Measurements from ENCODE around the gene SYT4. TPM values are rescaled to one million over a fixed set of nuclear protein-coding genes. Genes with fewer than 3 reads are reported as not detected.
A peak's percentile ranks its signal among the peaks of the same experiment; 100 is the strongest.
"Not testable (repeated sequence)": the region's sequence is repeated elsewhere in the genome, so short reads cannot be mapped to it uniquely, and the experiment has no call there.

SYT4 gene, protein sequence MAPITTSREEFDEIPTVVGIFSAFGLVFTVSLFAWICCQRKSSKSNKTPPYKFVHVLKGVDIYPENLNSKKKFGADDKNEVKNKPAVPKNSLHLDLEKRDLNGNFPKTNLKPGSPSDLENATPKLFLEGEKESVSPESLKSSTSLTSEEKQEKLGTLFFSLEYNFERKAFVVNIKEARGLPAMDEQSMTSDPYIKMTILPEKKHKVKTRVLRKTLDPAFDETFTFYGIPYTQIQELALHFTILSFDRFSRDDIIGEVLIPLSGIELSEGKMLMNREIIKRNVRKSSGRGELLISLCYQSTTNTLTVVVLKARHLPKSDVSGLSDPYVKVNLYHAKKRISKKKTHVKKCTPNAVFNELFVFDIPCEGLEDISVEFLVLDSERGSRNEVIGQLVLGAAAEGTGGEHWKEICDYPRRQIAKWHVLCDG
- total RNA-seq (0.13 TPM), polyA plus RNA-seq (ENCODE audit: insufficient read depth in 1 of 8, insufficient read length in 8 of 8, low replicate concordance in 1 of 8) (under 1 TPM in 4 of 8 donors, not detected in 4; 0.09 to 0.93 (median 0.17) TPM)
- long read RNA-seq, donor 1: 0 reads
- long read RNA-seq, donor 2: 0 reads
- long read RNA-seq, donor 3: 0 reads
- long read RNA-seq, donor 4: 0 reads
- long read RNA-seq, donor 5: 0 reads
- long read RNA-seq, donor 6: 0 reads
- long read RNA-seq, donor 7: 0 reads
- long read RNA-seq, donor 8: 0 reads
- long read RNA-seq, donor 9: 0 reads
- long read RNA-seq, donor 10: 0 reads
- long read RNA-seq, donor 11: 0 reads

DNA sequence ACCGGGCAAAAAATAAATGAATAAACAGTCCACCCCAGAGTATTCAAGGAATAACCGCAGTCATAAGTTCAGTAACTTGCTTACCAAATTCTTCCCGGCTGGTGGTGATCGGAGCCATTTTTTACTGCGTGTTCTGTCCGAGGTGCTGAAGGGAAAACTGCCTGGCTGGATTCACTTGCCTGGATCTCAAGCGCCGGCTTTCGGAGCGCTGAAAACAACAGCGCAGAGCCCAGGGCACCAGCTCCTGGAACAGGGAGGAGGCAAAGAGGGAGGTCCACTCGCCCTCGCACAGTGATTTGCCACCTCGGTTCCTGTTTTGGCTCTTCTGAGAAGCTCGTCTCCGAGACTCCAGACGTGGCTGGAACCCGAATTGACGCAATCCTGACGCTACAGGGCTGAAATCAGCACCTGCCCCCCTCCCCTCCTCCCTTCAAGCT, at the start of gene SYT4:
TSS of gene SYT4 (minus strand) at position 327 of the 437 bp plus-strand sequence. CDS start at position 118, 209 bp downstream.
- Histone ChIP-seq H3K27me3 (ENCODE audit: control insufficient read depth, insufficient read depth, low read length) (no peaks in the 10 kb centered on the region), H3K4me3 (ENCODE audit: low read length) (no peak within 1 kb of the TSS), H3K27ac (ENCODE audit: low read length) (no peak within 1 kb of the TSS), H3K4me1 (ENCODE audit: control insufficient read depth, insufficient read depth, low read length) (no peaks in the 10 kb centered on the region), H3K9me3 (replicated peaks; ENCODE audit: control insufficient read depth, low read depth, low read length) (no peaks in the 10 kb centered on the region), H3K36me3 (ENCODE audit: control insufficient read depth, insufficient read depth, low read length) (no peaks in the 10 kb centered on the region)
- 0% methylated on average over 20 of the region's 20 CpGs for WGBS (ENCODE audit: insufficient coverage)
- DNase-seq: peak; percentile 79

DNA sequence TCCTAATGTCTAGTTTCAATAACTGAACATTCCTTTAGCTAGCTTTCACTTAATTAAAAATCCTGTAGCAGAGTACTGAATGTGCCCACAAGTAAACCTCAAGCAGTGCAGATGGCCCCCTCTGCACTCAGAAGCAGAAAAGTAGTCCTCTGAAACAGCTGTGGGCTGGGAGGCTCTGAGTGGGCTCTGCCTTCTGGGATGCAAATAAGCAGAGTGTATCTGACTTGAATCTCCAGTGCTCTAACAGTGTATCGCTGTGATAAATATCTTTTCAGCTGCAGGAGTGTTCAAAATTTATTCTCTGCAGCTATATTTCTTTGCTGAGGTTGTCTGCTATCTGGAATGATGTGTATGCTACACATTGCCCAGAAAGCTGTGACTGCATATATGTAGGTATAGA, 44.8 kb upstream of the SYT4 start:
- H3K4me1 ChIP-seq (ENCODE audit: control insufficient read depth, insufficient read depth, low read length): no peaks in the 10 kb centered on the region
- WGBS (ENCODE audit: insufficient coverage): 86% methylated on average over 1 of the region's 1 CpG
- H3K27ac ChIP-seq (ENCODE audit: low read length): no peak overlapping the region
- H3K36me3 ChIP-seq (ENCODE audit: control insufficient read depth, insufficient read depth, low read length): no peaks in the 10 kb centered on the region
- no peak overlapping the region for H3K4me3 ChIP-seq (ENCODE audit: low read length)
- H3K27me3 ChIP-seq (ENCODE audit: control insufficient read depth, insufficient read depth, low read length): no peaks in the 10 kb centered on the region
- DNase-seq: no peak
- H3K9me3 ChIP-seq (replicated peaks; ENCODE audit: control insufficient read depth, low read depth, low read length): no peaks in the 10 kb centered on the region

DNA sequence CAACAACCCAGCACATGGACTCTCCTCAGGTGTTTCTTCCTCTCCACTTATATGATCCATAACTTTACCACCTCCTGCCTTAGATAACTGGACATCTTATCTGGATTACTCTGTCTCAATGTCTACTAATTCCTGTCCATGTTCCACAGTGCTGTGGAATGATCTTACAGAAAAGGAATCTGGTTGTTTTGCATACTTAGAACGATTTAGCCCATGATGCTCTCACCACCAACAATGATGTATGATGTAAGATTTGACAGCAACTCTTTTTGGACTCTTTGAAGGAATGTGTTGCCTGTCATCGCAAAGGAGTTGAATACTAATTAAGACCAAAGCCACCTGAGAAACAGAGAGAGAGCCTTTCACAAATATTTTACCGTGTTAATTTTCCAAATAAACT, 37.7 kb upstream of the SYT4 start:
- no CpG with 5 or more reads among the region's 3 CpGs for WGBS (ENCODE audit: insufficient coverage)
- Histone ChIP-seq H3K4me1 (ENCODE audit: control insufficient read depth, insufficient read depth, low read length) (no peaks in the 10 kb centered on the region), H3K9me3 (replicated peaks; ENCODE audit: control insufficient read depth, low read depth, low read length) (no peaks in the 10 kb centered on the region), H3K4me3 (ENCODE audit: low read length) (no peak overlapping the region), H3K27ac (ENCODE audit: low read length) (no peak overlapping the region), H3K36me3 (ENCODE audit: control insufficient read depth, insufficient read depth, low read length) (no peaks in the 10 kb centered on the region), H3K27me3 (ENCODE audit: control insufficient read depth, insufficient read depth, low read length) (no peaks in the 10 kb centered on the region)
- no peak for DNase-seq

DNA sequence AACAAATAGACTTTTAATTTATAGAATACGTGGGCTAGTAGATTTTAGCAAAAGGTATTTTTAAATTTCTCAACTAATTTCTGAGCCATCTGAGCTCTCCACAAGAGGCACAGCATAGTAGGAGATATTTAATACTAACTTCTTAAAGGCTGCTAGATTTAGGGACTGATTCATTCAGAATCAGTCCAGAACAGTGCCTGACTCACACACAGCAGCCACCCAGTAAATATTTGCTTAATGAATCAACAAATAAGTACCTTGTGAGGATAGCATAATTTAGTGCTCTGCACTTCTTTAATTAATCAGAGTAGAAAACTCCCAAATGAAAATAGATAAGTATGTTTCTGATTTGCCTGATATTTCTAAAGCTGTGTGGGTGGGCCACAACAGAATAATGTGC, 35.6 kb upstream of the SYT4 start:
- no CpG with 5 or more reads among the region's 1 CpG for WGBS (ENCODE audit: insufficient coverage)
- no peak for DNase-seq
- H3K4me1 ChIP-seq (ENCODE audit: control insufficient read depth, insufficient read depth, low read length): no peaks in the 10 kb centered on the region
- H3K9me3 ChIP-seq (replicated peaks; ENCODE audit: control insufficient read depth, low read depth, low read length): no peaks in the 10 kb centered on the region
- no peaks in the 10 kb centered on the region for H3K27me3 ChIP-seq (ENCODE audit: control insufficient read depth, insufficient read depth, low read length)
- no peak overlapping the region for H3K4me3 ChIP-seq (ENCODE audit: low read length)
- no peak overlapping the region for H3K27ac ChIP-seq (ENCODE audit: low read length)
- no peaks in the 10 kb centered on the region for H3K36me3 ChIP-seq (ENCODE audit: control insufficient read depth, insufficient read depth, low read length)

DNA sequence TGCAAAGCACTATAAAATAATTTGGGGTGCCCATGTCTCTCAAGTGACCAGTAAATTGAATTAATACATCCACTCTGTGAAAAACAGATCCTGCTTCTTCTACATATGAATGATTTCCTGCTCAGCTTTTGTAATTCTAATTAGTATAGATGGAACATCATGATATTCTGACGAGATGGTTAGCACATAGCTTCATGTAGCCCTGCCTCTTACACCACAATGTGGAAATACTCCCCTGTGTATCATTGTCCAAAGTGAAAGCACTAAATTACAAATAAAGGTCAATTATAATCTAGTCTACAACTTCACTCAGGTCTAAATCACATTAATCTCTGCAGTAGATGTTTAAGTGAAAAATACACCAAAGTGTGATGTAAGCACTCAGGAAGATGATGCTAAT, 32.9 kb upstream of the SYT4 start:
- WGBS (ENCODE audit: insufficient coverage): no CpG with 5 or more reads among the region's 1 CpG

DNA sequence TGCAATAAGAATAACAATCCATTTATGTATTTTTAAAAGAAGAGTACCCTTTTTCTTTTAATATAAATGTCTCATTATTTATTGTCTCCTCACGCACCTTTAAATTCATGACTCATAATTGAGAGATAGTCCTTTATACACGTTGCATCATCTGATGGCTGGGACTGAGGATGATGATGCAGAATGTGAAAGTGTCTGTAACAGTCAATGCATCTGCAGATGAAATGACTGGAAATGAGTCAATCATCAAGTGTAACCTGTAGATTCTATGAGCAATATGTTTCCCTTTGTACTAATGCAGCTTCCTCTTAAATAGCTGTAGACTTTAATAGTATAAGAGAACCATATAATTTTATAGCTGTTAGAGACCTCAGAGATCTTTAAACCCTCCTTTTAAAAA, 26.1 kb upstream of the SYT4 start:
- H3K4me3 ChIP-seq (ENCODE audit: low read length): no peak overlapping the region
- DNase-seq: no peak
- no peak overlapping the region for H3K27ac ChIP-seq (ENCODE audit: low read length)
- no peaks in the 10 kb centered on the region for H3K9me3 ChIP-seq (replicated peaks; ENCODE audit: control insufficient read depth, low read depth, low read length)
- no CpG with 5 or more reads among the region's 2 CpGs for WGBS (ENCODE audit: insufficient coverage)
- no peaks in the 10 kb centered on the region for H3K27me3 ChIP-seq (ENCODE audit: control insufficient read depth, insufficient read depth, low read length)
- no peaks in the 10 kb centered on the region for H3K4me1 ChIP-seq (ENCODE audit: control insufficient read depth, insufficient read depth, low read length)
- H3K36me3 ChIP-seq (ENCODE audit: control insufficient read depth, insufficient read depth, low read length): no peaks in the 10 kb centered on the region

More for the DNA sequence above, 32.9 kb upstream of the SYT4 start:
- no peak overlapping the region for H3K4me3 ChIP-seq (ENCODE audit: low read length)
- no peaks in the 10 kb centered on the region for H3K4me1 ChIP-seq (ENCODE audit: control insufficient read depth, insufficient read depth, low read length)
- no peaks in the 10 kb centered on the region for H3K36me3 ChIP-seq (ENCODE audit: control insufficient read depth, insufficient read depth, low read length)
- no peak for DNase-seq
- no peaks in the 10 kb centered on the region for H3K9me3 ChIP-seq (replicated peaks; ENCODE audit: control insufficient read depth, low read depth, low read length)
- H3K27me3 ChIP-seq (ENCODE audit: control insufficient read depth, insufficient read depth, low read length): no peaks in the 10 kb centered on the region
- H3K27ac ChIP-seq (ENCODE audit: low read length): no peak overlapping the region

DNA sequence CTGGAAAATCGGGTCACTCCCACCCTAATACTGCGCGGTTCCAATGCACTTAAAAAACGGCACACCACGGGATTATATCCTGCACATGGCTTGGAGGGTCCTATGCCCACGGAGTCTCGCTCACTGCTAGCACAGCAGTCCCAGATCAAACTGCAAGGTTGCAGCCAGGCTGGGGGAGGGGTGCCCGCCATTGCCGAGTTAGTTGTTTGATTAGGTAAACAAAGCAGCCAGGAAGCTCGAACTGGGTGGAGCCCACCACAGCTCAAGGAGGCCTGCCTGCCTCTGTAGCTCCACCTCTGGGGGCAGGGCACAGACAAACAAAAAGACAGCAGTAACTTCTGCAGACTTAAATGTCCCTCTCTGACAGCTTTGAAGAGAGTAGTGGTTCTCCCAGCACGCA, 8.9 kb upstream of the SYT4 start:
- H3K36me3 ChIP-seq (ENCODE audit: control insufficient read depth, insufficient read depth, low read length); DNase-seq; H3K4me3 ChIP-seq (ENCODE audit: low read length); H3K27me3 ChIP-seq (ENCODE audit: control insufficient read depth, insufficient read depth, low read length); H3K4me1 ChIP-seq (ENCODE audit: control insufficient read depth, insufficient read depth, low read length); H3K9me3 ChIP-seq (replicated peaks; ENCODE audit: control insufficient read depth, low read depth, low read length); H3K27ac ChIP-seq (ENCODE audit: low read length): not testable (repeated sequence)
- WGBS (ENCODE audit: insufficient coverage): 84% methylated on average over 10 of the region's 11 CpGs

DNA sequence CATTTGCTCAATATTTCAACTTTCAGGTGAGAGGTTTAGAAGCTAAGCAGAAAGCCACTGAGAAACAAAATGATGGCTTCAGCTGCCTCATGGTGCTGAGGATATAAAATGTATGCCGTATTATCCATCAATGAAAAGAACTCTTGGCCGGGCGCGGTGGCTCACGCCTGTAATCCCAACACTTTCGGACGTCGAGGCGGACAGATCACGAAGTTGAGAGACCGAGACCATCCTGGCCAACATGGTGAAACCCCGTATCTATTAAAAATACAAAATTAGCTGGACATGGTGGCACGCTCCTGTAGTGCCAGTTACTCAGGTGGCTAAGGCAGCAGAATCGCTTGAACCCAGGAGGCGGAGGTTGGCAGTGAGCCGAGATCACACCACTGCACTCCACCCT, 6.0 kb upstream of the SYT4 start:
- 96% methylated on average over 13 of the region's 16 CpGs for WGBS (ENCODE audit: insufficient coverage)
- no peaks in the 10 kb centered on the region for H3K9me3 ChIP-seq (replicated peaks; ENCODE audit: control insufficient read depth, low read depth, low read length)
- no peak overlapping the region for H3K4me3 ChIP-seq (ENCODE audit: low read length)
- no peaks in the 10 kb centered on the region for H3K27me3 ChIP-seq (ENCODE audit: control insufficient read depth, insufficient read depth, low read length)
- DNase-seq: no peak
- no peak overlapping the region for H3K27ac ChIP-seq (ENCODE audit: low read length)
- H3K36me3 ChIP-seq (ENCODE audit: control insufficient read depth, insufficient read depth, low read length): no peaks in the 10 kb centered on the region
- no peaks in the 10 kb centered on the region for H3K4me1 ChIP-seq (ENCODE audit: control insufficient read depth, insufficient read depth, low read length)

DNA sequence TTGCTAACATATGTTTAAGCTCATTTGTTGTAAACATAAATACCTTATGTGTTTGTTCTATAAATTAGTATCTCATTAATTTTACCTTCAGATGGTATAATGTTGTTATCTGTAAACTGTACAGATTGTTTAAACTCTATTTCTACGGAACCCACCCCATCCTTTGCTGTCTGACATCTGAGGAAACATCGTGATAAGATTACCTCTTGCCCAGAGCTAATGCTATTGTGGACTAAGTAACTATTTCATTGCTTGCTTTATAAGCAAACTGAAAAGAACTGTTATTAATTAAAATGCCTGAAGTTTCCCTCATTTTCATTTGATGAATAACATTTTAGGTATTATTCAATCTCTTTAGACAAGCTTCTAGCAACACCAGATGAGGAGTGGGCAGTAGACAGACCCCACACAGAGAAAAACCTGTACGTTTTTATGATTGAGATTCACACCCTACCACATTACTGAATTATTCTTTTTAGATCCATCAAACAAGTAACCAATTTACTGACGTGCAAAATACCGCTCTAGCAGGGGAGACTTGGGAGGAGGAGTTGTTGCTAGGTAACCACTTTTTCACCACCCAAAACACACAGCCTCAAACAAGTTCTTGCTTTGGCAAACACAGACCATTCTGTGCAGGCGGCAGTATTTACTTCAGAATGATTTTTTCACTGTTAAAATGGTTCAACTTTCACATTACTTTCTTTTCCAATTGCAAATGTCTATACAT, 1.9 kb upstream of the SYT4 start:
- peak; percentile 32 for DNase-seq
- Histone ChIP-seq H3K4me3 (ENCODE audit: low read length) (no peak overlapping the region), H3K36me3 (ENCODE audit: control insufficient read depth, insufficient read depth, low read length) (no peaks in the 10 kb centered on the region), H3K27ac (ENCODE audit: low read length) (no peak overlapping the region), H3K4me1 (ENCODE audit: control insufficient read depth, insufficient read depth, low read length) (no peaks in the 10 kb centered on the region), H3K27me3 (ENCODE audit: control insufficient read depth, insufficient read depth, low read length) (no peaks in the 10 kb centered on the region), H3K9me3 (replicated peaks; ENCODE audit: control insufficient read depth, low read depth, low read length) (no peaks in the 10 kb centered on the region)
- WGBS (ENCODE audit: insufficient coverage): no CpG with 5 or more reads among the region's 6 CpGs

DNA sequence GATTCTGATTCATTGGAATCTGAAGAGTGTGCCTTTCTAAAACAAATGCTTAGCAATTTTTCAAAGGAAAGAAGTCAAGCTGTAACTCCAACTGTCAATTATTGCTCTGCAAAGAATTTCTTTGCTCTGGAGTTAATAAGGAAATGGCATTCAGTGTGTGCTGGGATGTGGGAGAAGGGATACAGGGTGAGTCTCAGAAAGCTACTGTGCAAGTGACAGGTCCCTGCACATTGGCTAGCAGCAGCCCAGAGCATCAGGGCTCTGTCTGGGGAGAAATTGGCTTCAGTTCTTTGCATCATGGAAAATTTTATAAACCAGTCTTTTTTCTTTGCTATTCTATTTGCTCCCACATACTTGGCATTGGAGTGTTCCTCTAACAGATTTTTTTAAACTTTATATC, 1.1 kb upstream of the SYT4 start:
- no peaks in the 10 kb centered on the region for H3K4me1 ChIP-seq (ENCODE audit: control insufficient read depth, insufficient read depth, low read length)
- no peak for DNase-seq
- H3K9me3 ChIP-seq (replicated peaks; ENCODE audit: control insufficient read depth, low read depth, low read length): no peaks in the 10 kb centered on the region
- H3K27ac ChIP-seq (ENCODE audit: low read length): no peak overlapping the region
- no peaks in the 10 kb centered on the region for H3K27me3 ChIP-seq (ENCODE audit: control insufficient read depth, insufficient read depth, low read length)
- H3K4me3 ChIP-seq (ENCODE audit: low read length): no peak overlapping the region
- no peaks in the 10 kb centered on the region for H3K36me3 ChIP-seq (ENCODE audit: control insufficient read depth, insufficient read depth, low read length)

All from muscle of leg (tissue), 16 donors.